Panc1 (cell line): Measurements from ENCODE around the gene TMTC1.

ENCODE experiments used
- POLR2AphosphoS5 ChIP-seq: IDR thresholded peaks from 2 replicates; pipeline ENCODE4 v1.6.1; 2012; ENCODE audit warnings: mild to moderate bottlenecking, low read depth, low read length, moderate library complexity
- SIN3A ChIP-seq: IDR thresholded peaks from 2 replicates; pipeline ENCODE4 v1.6.1; 2012; ENCODE audit warnings: low read depth, mild to moderate bottlenecking, low read length, moderate library complexity, borderline replicate concordance; ENCODE audit not compliant: insufficient read depth
- TF ChIP-seq, protein P1 (sequence below): fragments of 450-650 bp; IDR thresholded peaks from 2 replicates; pipeline ENCODE4 v1.5.1; 2017; ENCODE audit warnings: mild to moderate bottlenecking
- TF ChIP-seq, protein P2 (sequence below), 2 experiments: IDR thresholded peaks; 2 replicates each; pipeline ENCODE4 v1.6.1; 2011 to 2012; ENCODE audit warnings: low read depth in 2 of 2, control low read depth in 1 of 2, low read length in 1 of 2, mild to moderate bottlenecking in 1 of 2, moderate library complexity in 1 of 2; ENCODE audit not compliant: insufficient read depth in 1 of 2

DNA sequence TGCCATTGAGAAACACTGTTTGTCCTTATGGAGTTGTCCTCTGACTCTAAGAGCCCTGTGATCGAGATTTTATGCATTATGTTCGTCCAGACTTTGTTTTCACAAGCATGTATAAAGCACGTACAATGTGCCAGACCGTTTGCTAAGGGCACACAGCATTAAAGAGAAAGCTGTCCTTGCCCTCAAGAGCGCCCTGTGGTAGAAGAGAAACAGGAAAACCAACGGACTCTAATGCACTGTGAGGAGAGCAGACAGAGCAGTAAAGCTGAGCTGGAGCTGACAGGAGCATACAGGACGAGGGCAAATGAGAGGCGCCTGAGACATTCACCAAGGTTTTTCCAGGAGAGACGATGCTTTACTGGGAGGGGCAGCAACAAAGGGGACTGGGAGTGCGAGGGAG lies 220.1 kb downstream of the TMTC1 start:
- TF ChIP-seq, protein P1, sequence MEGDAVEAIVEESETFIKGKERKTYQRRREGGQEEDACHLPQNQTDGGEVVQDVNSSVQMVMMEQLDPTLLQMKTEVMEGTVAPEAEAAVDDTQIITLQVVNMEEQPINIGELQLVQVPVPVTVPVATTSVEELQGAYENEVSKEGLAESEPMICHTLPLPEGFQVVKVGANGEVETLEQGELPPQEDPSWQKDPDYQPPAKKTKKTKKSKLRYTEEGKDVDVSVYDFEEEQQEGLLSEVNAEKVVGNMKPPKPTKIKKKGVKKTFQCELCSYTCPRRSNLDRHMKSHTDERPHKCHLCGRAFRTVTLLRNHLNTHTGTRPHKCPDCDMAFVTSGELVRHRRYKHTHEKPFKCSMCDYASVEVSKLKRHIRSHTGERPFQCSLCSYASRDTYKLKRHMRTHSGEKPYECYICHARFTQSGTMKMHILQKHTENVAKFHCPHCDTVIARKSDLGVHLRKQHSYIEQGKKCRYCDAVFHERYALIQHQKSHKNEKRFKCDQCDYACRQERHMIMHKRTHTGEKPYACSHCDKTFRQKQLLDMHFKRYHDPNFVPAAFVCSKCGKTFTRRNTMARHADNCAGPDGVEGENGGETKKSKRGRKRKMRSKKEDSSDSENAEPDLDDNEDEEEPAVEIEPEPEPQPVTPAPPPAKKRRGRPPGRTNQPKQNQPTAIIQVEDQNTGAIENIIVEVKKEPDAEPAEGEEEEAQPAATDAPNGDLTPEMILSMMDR = no peak
- TF ChIP-seq SIN3A (no peak), POLR2AphosphoS5 (no peak)
- TF ChIP-seq, protein P2, sequence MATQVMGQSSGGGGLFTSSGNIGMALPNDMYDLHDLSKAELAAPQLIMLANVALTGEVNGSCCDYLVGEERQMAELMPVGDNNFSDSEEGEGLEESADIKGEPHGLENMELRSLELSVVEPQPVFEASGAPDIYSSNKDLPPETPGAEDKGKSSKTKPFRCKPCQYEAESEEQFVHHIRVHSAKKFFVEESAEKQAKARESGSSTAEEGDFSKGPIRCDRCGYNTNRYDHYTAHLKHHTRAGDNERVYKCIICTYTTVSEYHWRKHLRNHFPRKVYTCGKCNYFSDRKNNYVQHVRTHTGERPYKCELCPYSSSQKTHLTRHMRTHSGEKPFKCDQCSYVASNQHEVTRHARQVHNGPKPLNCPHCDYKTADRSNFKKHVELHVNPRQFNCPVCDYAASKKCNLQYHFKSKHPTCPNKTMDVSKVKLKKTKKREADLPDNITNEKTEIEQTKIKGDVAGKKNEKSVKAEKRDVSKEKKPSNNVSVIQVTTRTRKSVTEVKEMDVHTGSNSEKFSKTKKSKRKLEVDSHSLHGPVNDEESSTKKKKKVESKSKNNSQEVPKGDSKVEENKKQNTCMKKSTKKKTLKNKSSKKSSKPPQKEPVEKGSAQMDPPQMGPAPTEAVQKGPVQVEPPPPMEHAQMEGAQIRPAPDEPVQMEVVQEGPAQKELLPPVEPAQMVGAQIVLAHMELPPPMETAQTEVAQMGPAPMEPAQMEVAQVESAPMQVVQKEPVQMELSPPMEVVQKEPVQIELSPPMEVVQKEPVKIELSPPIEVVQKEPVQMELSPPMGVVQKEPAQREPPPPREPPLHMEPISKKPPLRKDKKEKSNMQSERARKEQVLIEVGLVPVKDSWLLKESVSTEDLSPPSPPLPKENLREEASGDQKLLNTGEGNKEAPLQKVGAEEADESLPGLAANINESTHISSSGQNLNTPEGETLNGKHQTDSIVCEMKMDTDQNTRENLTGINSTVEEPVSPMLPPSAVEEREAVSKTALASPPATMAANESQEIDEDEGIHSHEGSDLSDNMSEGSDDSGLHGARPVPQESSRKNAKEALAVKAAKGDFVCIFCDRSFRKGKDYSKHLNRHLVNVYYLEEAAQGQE (IDR thresholded peaks at IDR 0.05; ENCODE audit: insufficient read depth in 1 of 2, low read depth in 2 of 2, low read length in 1 of 2) = no peak
